HG03558 (cell line): ENCODE measurements around the gene SYNRG.
A peak's percentile ranks its signal among the peaks of the same experiment; 100 is the strongest.

ENCODE experiments used
- ATAC-seq: cut with Tn5 transposase; IDR thresholded peaks from one replicate; pipeline ENCODE4 v1.9.1; 2021; ENCODE audit warnings: moderate number of reproducible peaks; ENCODE audit not compliant: unreplicated experiment; ENCODE audit errors: extremely low read depth

SYNRG gene

DNA sequence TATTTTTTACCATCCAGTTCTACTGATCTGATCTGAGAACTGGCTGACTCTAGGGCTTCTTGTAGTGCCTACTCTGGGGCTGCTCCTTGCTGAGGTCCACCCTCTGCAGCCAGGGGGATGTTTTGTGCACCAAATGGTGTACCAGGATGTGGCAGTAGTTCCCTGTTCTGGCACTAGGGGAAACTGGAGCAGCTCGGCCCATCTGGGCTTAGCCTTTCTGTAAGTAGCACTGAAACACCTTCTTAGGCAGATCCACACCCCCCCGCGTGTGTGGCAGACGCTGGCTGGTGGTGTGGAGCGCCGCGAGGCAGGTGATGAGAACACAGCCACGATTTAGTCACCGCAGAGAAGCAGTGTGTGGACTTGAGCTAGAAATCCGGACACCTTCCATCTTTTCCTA lies 102.5 kb downstream of the SYNRG start:
- ATAC-seq = no peak

DNA sequence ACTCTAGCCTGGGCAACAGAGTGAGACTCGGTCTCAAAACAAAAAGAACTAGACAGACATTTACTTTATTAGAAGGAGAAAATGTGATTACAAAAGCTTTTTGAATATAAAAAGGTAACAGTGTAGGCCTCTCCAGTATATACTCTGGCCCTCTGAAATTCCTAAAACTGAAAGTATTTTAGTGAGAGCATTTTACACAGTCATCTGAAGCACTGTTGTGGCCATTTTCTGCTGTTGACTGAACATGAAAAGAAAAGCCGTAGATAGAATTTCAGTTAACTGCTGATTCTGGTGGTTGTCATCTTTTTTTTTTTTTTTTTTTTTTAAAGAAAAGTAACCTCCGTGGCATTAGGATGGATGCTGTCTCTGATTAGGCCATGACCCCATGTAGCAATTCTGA lies 103.9 kb downstream of the SYNRG start:
- no peak for ATAC-seq

DNA sequence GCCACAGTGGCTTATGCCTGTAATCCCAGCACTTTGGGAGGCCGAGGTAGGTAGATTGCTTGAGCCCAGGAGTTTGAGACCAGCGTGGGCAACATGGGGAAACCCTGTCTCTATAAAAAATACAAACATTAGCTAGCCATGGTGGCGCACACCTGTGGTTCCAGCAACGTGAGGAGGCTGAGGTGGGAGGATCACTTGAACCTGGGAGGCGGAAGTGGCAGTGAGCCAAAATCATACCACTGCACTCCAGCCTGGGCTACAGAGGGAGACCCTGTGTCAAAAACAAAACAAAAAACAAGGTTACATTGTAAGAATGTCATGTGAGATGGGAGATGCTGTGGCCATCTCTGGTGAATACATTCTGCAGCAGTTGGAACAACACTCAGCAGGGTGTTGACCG lies 106.1 kb downstream of the SYNRG start:
- ATAC-seq = no peak

DNA sequence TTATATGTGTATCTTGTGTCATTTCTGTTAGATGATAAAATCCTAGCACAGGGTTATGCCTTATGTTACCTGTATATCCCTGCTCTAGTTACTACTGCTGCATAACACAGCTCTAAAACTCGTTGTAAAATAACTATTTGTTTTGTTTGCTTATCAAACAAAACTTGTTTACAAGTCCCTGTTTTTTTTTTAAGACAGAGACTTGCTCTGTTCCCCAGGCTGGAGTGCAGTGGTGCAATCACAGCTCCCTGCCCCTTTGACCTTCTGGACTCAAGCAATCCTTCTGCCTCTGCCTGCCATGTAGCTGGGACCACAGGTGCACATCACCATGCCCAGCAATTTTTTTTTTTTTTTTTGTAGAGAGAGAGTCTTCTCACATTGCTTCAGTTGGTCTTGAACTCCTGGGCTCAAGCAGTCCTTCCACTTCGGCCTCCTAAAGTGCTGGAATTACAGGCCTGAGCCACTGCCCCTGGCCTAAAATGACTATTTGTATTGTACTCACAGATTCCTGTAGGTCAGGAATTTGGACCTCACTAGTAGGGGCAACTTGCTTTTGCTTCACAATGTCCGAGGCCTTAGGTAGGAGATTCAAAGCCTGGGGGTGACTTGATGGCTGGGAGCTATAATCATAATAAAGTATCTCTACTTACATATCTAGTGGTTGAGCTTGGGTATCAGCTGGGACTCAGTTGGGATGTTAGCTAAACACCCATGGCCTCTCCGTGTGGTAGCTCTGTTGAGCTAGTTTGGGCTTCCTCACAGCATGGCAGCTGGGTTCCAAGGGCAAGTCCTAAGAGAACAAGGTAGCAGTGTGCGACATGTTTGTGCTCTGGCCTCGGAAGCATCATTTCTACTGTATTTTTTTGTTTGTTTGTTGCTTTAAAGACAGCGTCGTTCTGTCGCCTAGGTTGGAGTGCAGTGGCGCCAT lies 106.9 kb downstream of the SYNRG start:
- no peak for ATAC-seq

DNA sequence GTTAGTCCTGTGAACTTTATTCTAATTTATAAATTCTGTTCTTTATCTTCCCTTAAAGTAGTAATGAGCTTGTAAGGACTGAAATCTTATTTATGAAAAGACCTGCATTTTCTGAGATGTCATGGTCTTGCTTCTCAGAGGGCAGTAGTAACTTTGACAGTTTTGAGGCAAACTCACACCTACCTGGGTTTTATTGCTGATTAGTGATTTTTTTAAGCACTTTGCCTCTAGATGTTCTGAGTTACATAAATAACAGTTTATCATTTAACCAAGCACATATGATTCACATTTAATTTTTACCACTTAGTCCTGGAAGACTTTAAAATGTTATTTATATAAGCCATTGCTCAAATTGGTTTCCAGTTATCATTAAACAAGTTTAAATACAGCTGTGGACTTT lies 108.8 kb downstream of the SYNRG start:
- no peak for ATAC-seq

DNA sequence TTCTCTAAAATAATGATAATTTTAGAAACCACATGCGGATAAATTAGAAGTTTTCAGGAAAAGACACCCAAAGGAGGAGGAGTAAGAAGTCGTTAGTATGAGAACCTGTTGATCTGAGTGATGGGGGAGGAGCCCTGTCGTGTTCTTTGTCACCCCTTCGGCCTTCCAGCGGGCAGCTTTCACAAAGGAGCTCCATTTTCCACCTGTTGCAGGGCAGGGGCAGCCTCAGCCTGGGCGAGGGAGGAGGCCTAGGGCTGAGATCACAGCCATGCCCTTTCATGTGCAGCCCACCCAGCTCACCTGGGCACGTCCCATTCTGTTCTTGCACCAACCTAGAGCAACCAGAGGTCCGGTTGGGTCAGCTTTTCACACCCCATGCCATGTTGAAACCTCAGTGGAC lies 114.2 kb downstream of the SYNRG start:
- ATAC-seq = no peak

DNA sequence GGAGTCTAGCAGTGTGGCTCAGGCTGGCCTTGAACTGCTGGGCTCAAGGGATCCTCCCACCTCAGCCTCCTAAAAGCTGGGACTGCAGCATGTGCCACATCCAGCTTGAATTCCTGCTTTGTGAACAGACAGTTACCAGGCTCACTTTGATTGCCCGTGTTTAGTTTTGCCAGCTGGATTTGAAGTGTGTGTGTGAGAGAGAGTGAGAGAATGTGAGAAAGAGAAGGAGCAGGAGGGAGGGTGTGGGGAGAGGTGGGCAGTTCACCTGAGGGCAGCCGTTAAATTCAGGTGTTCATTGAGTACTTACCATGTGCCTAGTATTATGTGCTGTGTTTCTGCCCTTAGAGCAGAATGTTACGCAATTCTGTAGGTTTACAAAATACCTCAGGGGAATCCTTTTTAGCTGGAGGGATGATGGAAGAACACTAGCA lies 114.8 kb downstream of the SYNRG start:
- no peak for ATAC-seq

DNA sequence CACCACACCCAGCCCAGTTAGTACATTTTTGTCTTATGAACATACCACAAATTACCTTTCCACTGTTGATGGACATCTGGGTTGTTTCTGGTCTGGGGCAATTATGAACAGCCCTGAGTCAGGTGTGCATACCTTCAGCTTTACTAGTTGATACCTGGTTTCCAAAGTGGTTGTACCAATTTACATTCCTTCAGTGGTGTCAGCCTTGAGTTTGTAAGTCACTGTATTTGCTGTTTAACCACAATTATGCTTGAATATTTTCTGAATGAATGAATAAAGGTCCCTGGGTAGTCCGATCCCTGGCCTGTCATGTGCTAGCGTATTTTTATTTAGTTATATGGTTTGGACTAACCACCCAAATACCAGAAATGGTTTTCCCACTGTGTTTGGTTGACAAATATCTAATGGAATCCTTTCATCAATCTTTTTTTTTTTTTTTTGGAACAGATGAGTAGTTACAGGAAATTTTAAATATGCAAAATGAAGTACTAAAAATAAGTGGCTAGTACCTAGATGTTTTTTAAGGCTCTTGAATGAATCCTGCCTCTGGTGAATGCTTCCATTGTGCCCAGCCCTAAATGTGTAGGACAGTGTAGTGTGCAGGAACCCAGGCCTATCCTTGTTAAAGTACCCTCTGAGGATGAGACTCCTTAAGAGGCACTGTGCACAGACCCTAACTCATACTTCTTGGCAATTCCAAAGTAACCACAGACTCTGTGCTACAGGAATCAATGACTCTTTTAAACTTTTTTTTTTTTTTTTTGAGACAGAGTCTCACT lies 115.8 kb downstream of the SYNRG start:
- no peak for ATAC-seq

DNA sequence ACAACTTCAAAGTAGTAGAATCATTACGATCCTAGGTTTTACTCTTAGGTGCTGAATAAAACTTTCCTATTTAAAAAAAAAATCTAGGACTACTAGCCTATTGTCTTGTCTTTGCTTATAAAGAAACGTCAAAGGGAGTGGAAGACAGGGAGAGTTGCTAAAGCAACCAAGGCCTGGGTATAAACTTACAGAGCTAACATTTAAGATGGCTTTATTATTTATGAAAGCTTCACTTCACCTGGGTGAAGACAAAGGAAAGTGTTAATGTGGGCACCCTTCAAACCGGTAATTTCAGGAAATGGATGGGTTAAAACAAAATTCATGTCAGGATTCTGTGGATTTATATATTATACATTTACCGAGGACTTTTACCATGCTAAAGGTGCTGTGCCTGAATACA lies 117.1 kb downstream of the SYNRG start:
- no peak for ATAC-seq

DNA sequence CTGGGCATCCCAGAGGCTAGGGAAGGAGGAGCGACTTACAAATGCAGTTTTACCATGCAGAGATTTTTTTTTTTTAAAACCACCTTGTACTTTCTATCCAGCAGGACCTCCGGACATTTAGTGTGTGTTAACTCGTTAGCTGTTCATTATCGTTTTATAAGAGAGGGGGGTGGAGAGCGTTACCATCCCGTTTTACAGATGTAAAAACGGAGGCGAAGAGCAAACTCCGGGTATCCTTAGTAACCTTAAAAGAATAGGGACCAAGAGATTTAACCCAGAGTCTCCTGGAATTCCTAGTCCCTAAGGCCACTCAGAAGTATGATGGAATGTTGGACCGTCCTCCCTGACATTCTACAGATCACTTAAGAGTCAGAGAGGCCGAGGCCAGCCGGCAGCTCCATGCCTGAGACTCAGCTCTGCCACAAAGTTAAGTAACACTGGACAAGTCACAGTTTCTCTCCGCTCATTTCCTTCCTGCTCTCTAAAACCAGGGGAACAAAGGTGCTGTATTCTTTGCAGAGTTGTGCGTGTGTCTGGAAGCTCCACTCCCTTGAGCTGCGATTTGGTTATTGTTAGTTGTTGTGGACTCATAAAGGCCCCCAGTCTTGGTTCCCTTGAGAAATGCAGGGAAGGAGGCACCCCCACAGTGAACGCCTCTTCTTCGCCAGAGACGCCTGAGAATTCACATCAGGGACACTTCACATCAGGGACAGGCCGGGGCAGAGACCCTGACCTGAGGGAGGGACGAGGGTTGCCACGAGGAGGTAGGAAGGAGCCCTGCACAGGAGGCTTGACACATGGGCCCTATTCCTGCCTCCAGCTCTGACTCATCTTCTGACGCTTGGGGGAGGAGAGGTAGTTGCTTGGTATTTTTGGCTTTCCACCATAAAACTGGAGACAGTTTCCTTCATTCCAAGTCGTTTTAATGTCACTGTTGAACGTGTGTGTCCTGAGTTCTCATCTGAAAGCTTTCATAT lies 118.3 kb downstream of the SYNRG start:
- ATAC-seq = no peak

DNA sequence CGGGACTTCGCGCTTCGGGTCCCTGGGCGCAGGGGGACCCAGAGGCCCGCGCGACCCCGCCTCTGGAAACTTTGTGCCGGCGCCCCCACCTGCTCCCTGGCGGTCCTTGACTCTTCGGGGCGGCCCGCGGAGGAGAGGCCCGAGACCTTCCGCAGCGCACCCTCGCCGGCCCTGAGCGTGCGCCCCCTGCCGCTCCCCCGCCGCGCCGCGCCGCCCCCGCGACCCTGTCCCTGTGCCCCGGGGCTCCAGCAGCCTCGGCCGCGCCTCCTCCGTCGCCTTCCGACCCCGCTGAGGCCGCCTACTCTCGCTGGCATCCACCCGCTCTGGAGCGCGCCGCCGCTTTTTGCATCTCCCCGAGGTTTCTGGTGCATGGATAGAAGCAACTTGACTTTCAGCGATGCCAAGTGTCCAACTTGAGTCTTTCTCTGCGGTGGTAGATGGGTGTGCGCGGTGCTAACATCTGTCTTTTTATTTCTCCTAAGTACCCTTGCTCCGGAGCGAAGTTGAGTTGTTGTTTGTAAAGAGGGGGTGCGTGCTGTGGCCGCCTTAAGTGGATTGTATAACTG lies 119.1 kb downstream of the SYNRG start:
- no peak for ATAC-seq

DNA sequence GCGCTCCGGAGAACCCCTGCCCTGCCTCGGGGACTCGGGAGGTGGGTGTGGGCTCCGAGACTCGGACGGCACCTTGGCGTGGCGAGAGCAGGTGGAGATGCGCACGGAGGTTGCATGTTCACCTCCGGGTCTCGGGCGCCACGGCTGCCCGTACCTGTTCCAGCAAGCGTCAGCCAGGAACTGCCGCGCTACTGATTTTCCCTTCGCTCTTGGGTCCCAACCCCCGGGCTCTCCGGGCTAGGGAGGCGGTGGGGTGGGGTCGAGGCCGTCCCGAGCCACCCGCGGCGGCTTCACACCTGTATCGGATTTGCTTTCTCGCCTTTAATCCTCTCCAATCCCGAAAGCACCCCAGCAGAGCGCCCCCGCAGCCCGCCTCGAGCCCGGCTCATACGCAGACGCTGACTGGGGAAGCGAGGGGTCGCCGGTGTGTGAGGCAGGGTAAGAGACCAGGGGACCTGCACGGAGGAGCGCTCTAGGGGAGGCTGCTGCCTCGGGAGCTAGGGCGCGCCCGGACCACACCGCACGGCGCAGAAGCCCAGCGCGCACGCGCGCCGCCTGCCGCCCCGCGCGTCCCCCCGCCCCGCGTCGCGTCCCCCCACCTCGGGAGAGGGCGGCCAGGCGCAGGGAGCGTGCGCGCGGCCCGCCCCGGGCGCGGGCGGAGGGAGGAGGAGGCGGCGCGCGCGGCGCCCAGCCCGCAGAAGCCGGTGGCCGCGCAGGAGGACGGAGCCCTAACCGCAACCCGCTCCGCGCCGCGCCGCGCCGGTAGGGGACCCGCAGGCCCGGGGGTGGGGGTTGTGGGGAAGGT lies 119.8 kb downstream of the SYNRG start, which contains the start of gene DUSP14:
Gene DUSP14, plus strand, starts transcription at position 695 of the 805 bp plus-strand sequence. CDS start 22,382 bp downstream, outside the sequence.
- ATAC-seq = peak; percentile 57

DNA sequence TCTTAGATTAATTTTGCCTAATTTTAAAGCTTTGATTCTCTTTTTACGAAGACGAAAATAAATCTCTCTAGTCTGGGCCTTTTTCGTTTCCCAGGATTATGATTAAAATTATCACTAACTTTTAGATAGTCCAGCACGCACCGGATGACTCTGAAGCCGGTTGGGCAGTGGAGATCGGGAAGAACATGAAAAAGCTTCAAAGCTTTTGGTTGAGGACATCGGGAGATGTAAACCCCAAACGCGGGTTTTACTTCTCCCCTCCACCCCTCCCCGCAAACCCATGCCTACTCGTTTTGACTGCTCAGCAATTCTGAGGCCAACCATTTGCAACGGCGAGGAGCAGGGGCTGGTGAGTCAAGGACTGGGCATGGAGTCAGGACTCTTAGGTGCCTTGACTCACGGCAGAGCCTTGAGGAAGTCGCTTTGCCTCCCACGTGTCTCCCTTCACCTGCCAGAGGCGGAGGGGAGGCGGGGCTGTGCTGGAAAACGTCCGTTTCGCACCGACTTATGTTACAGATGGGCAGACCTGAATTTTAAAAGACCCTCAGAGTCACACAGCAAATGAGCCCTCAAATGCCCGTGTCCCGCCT lies 120.5 kb downstream of the SYNRG start:
- ATAC-seq = no peak

DNA sequence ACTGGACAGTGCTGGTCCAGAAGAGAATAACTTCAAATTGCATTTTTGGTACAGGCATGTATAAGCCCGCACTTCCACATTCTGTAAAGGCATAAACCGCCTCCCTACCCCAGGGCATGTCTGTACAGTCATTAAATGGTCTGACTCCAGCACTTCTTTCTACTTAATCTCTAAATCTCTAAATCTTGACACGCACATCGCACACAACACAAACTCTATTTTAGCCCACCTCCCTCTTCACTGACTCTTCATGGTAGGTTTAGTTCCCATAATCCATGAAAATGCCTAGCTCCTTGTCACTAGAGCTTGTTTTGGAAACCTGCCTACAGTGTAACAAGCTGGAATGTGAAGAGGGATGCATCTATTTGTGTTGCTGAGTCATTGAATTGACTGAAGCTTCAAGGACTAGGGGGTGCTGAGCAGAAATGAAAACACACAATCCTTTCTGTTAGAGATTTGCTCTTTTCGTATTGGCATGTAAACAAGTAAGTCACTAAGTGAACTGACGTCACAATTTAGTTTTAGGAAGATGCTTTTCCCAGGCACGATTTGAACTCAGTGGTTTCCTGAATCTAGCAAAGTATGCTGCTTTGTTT lies 121.1 kb downstream of the SYNRG start:
- no peak for ATAC-seq

DNA sequence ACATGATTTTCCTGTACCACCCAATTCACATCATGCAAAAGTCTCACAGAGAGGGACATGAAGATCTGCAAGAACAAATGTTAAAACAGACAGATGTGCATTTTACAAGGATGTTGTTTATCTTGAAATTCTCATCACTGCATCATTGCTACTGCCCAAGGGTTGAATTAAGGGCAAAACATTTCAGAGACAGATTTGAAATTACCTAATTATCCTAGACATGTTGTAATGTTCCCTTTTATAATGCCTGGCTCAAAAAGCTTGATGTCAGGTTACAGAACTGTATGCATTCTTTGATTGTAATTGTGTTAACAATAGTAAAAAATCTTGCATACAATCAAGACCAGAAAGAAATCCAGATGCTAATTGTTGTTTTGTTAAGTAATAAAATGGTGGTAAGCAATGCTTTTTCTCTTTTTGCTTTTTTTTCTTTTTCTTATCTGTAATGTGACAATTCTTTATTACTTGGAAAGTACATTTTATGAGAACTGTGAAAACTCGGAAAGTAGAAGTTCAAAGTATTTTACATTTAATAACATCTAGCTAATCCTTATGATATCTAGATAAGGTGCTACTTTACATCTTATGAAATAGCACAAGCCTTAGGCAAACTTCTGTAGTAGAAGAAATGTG lies 123.2 kb downstream of the SYNRG start:
- ATAC-seq = no peak

DNA sequence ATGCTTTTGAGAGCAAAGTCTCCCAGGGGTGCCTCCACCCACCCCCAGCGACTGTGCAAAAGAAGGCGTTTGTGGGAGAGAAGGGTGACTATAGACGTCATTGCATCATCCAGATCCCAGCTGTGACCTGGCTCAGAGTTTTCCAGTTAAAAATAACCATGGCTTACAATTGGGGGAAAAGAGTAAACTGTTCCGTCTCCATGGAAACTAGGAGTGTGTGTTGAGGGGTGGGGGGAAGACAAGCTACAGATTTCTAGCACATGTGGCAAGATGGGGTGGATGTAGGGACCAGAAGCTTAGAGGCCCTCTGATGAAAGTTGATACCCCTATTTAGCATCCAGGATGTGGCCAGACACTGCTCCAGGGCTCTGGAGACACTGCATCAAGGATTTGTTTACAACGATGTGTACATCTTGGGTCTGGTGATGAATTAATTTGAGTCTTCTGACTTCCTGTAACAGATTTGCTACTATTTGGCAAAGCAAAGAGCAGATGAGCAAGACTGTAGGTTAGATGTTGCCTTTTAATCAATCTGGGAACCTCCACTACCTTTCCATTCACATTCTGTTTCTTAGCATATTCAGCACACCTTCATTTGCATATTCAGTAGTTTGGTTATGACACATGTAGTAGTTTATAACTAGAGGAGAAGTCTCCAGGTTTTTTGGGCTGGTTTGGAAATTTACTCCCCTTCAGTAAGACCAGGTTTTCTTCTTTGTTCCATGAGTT lies 125.7 kb downstream of the SYNRG start:
- ATAC-seq = no peak

DNA sequence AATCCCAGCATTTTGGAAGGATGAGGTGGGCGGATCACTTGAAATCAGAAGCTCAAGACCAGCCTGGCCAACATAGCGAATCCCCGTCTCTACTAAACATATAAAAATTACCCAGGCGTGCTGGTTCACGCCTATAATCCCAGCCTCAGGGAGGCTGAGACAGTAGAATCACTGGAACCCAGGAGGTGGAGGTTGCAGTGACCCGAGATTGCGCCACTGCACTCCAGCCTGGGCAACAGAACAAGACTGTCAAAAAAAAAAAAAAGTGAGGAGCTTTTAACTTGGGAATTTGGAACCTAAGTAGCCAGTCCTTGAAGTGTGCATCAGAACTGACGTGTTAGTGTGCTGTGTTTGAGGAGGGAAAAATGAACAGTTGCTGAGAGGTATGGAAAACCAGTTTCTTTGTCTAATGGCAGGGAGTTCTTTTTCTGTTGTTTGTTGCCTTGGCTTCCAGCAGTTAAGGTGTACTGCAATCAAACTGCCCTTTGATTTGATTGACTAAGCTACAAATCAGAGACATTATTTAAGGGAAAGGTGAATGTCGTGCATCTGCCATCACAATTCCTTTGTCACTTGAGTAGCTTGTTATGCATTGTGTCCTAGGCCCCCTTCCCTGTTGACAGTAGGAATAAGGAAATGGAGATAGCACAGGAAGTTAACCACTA lies 128.1 kb downstream of the SYNRG start:
- ATAC-seq = no peak
